KOPT-K1 (cell line): ENCODE measurements around the gene TP53I11.

ENCODE experiments used
- H3K27ac ChIP-seq: fragments of 200-600 bp; sonication (generic); 2 replicates; pipeline ENCODE4 v1.5.1; 2016; ENCODE audit warnings: antibody characterized with exemption, mild to moderate bottlenecking, low read depth, low read length; ENCODE audit not compliant: poor library complexity, severe bottlenecking
- H3K36me3 ChIP-seq: fragments of 200-600 bp; sonication (generic); 2 replicates; pipeline ENCODE4 v1.5.1; 2017; ENCODE audit warnings: antibody characterized with exemption, mild to moderate bottlenecking, low read length, moderate library complexity; ENCODE audit not compliant: insufficient read depth
- H3K9me3 ChIP-seq: fragments of 200-600 bp; sonication (generic); 2 replicates; pipeline ENCODE4 v1.5.1; 2017; ENCODE audit warnings: antibody characterized with exemption, low read length, mild to moderate bottlenecking; ENCODE audit not compliant: insufficient read depth, poor library complexity, severe bottlenecking

The TP53I11 gene

GRCh38 chr11:44886790-44887140, 63.9 kb downstream of the TP53I11 start:
- Histone ChIP-seq H3K27ac (no peak overlapping the region), H3K9me3 (no peaks in the 10 kb centered on the region), H3K36me3 (no peaks in the 10 kb centered on the region)

- Histone ChIP-seq H3K36me3 (no peaks in the 10 kb centered on the region), H3K27ac (no peak overlapping the region), H3K9me3 (no peaks in the 10 kb centered on the region)
These were observed 64.5 kb downstream of the TP53I11 start for GRCh38 chr11:44885919-44886789.

- H3K27ac ChIP-seq: no peak overlapping the region
- no peaks in the 10 kb centered on the region for H3K9me3 ChIP-seq
- H3K36me3 ChIP-seq: no peaks in the 10 kb centered on the region
These were observed 65.4 kb downstream of the TP53I11 start for GRCh38 chr11:44885065-44885810.

GRCh38 chr11:44884056-44884455, 66.6 kb downstream of the TP53I11 start:
- no peak overlapping the region for H3K27ac ChIP-seq
- no peaks in the 10 kb centered on the region for H3K9me3 ChIP-seq
- no peaks in the 10 kb centered on the region for H3K36me3 ChIP-seq

- H3K36me3 ChIP-seq: no peaks in the 10 kb centered on the region
- H3K27ac ChIP-seq: no peak overlapping the region
- H3K9me3 ChIP-seq: no peaks in the 10 kb centered on the region
These were observed 67.4 kb downstream of the TP53I11 start for GRCh38 chr11:44883277-44883676.
